ENCODE results near the gene ATRX.

GRCh38 chrX:77556276-77556675 lies 229.7 kb downstream of the ATRX start:
- TF ChIP-seq CTCF (IDR thresholded peaks at IDR 0.05) = no peak
- no peak for TF ChIP-seq POLR2A (IDR thresholded peaks at IDR 0.05)
- no peak for TF ChIP-seq EP300 (IDR thresholded peaks at IDR 0.05)
